Measurements from ENCODE around the gene GNMT.
"Not testable (repeated sequence)": the region's sequence is repeated elsewhere in the genome, so short reads cannot be mapped to it uniquely, and the experiment has no call there.

Gene GNMT

GRCh38 chr6:42952389-42952788 lies 8.2 kb upstream of the GNMT start:
- no peak for DNase-seq
- H3K36me3 ChIP-seq (replicated peaks) = no peaks in the 10 kb centered on the region
- no peak overlapping the region for H3K27ac ChIP-seq
- H3K4me3 ChIP-seq (ENCODE audit: low read depth, low read length) = no peak overlapping the region
- no peak for TF ChIP-seq CTCF (IDR thresholded peaks at IDR 0.05; ENCODE audit: low read depth, low read length, missing control alignments)
- no peaks in the 10 kb centered on the region for H3K27me3 ChIP-seq (replicated peaks)
- in situ Hi-C loops (cut with HindIII; ENCODE audit: low pct_ligation_motif_present, low sequenced_read_pairs) = no loop called here

GRCh38 chr6:42954405-42954804 lies 6.1 kb upstream of the GNMT start:
- H3K27me3 ChIP-seq (replicated peaks); in situ Hi-C loops (cut with HindIII; ENCODE audit: low pct_ligation_motif_present, low sequenced_read_pairs); H3K27ac ChIP-seq; H3K36me3 ChIP-seq (replicated peaks); DNase-seq; H3K4me3 ChIP-seq (ENCODE audit: low read depth, low read length): not testable (repeated sequence)

- H3K27ac ChIP-seq = no peak overlapping the region
- no peak for TF ChIP-seq CTCF (IDR thresholded peaks at IDR 0.05; ENCODE audit: low read depth, low read length, missing control alignments)
- in situ Hi-C loops (cut with HindIII; ENCODE audit: low pct_ligation_motif_present, low sequenced_read_pairs) = no loop called here
- no peak overlapping the region for H3K4me3 ChIP-seq (ENCODE audit: low read depth, low read length)
- no peak for DNase-seq
- no peaks in the 10 kb centered on the region for H3K36me3 ChIP-seq (replicated peaks)
- no peaks in the 10 kb centered on the region for H3K27me3 ChIP-seq (replicated peaks)
Observed at GRCh38 chr6:42958125-42958524, 2.4 kb upstream of the GNMT start.

- DNase-seq = no peak
- Histone ChIP-seq H3K27me3 (replicated peaks) (no peaks in the 10 kb centered on the region), H3K4me3 (ENCODE audit: low read depth, low read length) (peak overlapping the region; percentile 49), H3K36me3 (replicated peaks) (peaks cover 2% of the 10 kb centered on the region), H3K27ac (no peak overlapping the region)
- no peak for TF ChIP-seq CTCF (IDR thresholded peaks at IDR 0.05; ENCODE audit: low read depth, low read length, missing control alignments)
- in situ Hi-C loops (cut with HindIII; ENCODE audit: low pct_ligation_motif_present, low sequenced_read_pairs) = no loop called here
Observed at GRCh38 chr6:42959917-42960242, 674 bp upstream of the GNMT start.

- no peaks in the 10 kb centered on the region for H3K27me3 ChIP-seq (replicated peaks)
- in situ Hi-C loops (cut with HindIII; ENCODE audit: low pct_ligation_motif_present, low sequenced_read_pairs) = no loop called here
- H3K4me3 ChIP-seq (ENCODE audit: low read depth, low read length) = peak overlapping the region; percentile 49
- no peak overlapping the region for H3K27ac ChIP-seq
- peaks cover 2% of the 10 kb centered on the region for H3K36me3 ChIP-seq (replicated peaks)
- DNase-seq = no peak
- TF ChIP-seq CTCF (IDR thresholded peaks at IDR 0.05; ENCODE audit: low read depth, low read length, missing control alignments) = no peak
Observed at GRCh38 chr6:42961020-42961470, 491 bp downstream of the GNMT start.

- H3K36me3 ChIP-seq (replicated peaks) = peaks cover 2% of the 10 kb centered on the region
- in situ Hi-C loops (cut with HindIII; ENCODE audit: low pct_ligation_motif_present, low sequenced_read_pairs) = no loop called here
- no peak for TF ChIP-seq CTCF (IDR thresholded peaks at IDR 0.05; ENCODE audit: low read depth, low read length, missing control alignments)
Observed at GRCh38 chr6:42962096-42962495, 1.5 kb downstream of the GNMT start.

More at GRCh38 chr6:42962096-42962495, 1.5 kb downstream of the GNMT start:
- H3K4me3 ChIP-seq (ENCODE audit: low read depth, low read length) = no peak overlapping the region
- no peaks in the 10 kb centered on the region for H3K27me3 ChIP-seq (replicated peaks)
- DNase-seq = no peak
- no peak overlapping the region for H3K27ac ChIP-seq

Data from brain microvascular endothelial cell (primary cell).